H1 (cell line): ENCODE measurements around the gene KRT4. TPM values are rescaled to one million over a fixed set of nuclear protein-coding genes. Genes with fewer than 3 reads are reported as not detected.
A peak's percentile ranks its signal among the peaks of the same experiment; 100 is the strongest.

Source experiments
- CTCF ChIA-PET: fragments of 300-600 bp; sonication (Branson Sonifier 250); formaldehyde crosslinking; loops from one replicate; lab custom pipeline; 2021; ENCODE audit not compliant: partially characterized antibody; lab: Charles Lee
- POLR2A ChIA-PET: fragments of 300-600 bp; sonication (Branson Sonifier 250); formaldehyde crosslinking; loops from one replicate; lab custom pipeline; 2021; ENCODE audit warnings: inconsistent platforms; ENCODE audit not compliant: partially characterized antibody; lab: Charles Lee
- DNase-seq, 2 experiments: peaks; one replicate each; pipeline versions ENCODE4 v3.0.0 to v3.0.0-alpha.2; 2010 to 2022; ENCODE audit warnings: low spot score in 2 of 2, low read depth in 1 of 2, mixed read lengths in 1 of 2
- FAIRE-seq: peaks from 2 replicates; lab custom pipeline; 2011; peaks lifted over from hg19 to GRCh38; lab: Jason Lieb, UNC
- H2AFZ ChIP-seq: 2 replicates; pipeline ENCODE4 v1.8.1; 2012; ENCODE audit warnings: low read length, inconsistent platforms
- H2AK5ac ChIP-seq: 2 replicates; pipeline ENCODE4 v1.6.1; 2013; ENCODE audit warnings: low read depth, low read length
- H2BK120ac ChIP-seq: replicated peaks from 2 replicates; pipeline ENCODE3; 2013; ENCODE audit warnings: low read depth, low read length, inconsistent platforms
- H2BK12ac ChIP-seq: 2 replicates; pipeline ENCODE4 v1.6.1; 2013; ENCODE audit warnings: low read depth, low read length
- H2BK15ac ChIP-seq: 2 replicates; pipeline ENCODE4 v1.6.1; 2013; ENCODE audit warnings: low read length
- H2BK20ac ChIP-seq: 2 replicates; pipeline ENCODE4 v1.6.1; 2013; ENCODE audit warnings: low read length
- H2BK5ac ChIP-seq: 2 replicates; pipeline ENCODE4 v1.6.1; 2013; ENCODE audit warnings: low read depth, low read length
- H3K14ac ChIP-seq: 2 replicates; pipeline ENCODE4 v1.6.1; 2013; ENCODE audit warnings: inconsistent platforms; ENCODE audit not compliant: insufficient read length
- H3K18ac ChIP-seq: 2 replicates; pipeline ENCODE4 v1.6.1; 2013; ENCODE audit warnings: low read length; ENCODE audit errors: extremely low read depth
- H3K23ac ChIP-seq: 2 replicates; pipeline ENCODE4 v1.6.1; 2013; ENCODE audit warnings: inconsistent platforms; ENCODE audit not compliant: insufficient read length
- H3K23me2 ChIP-seq: 2 replicates; pipeline ENCODE4 v1.6.1; 2013; ENCODE audit warnings: low read depth, low read length
- H3K27ac ChIP-seq: 2 replicates; pipeline ENCODE4 v1.6.1; 2011; ENCODE audit warnings: low read depth, low read length, inconsistent platforms
- H3K27me3 ChIP-seq, 4 experiments: replicated peaks in 1 of 4; 1 replicate in 1 of 4; 2 replicates in 3 of 4; pipeline versions ENCODE4 v1.6.1 to v1.8.1; 2011 to 2013; ENCODE audit warnings: low read length in 3 of 4, mild to moderate bottlenecking in 3 of 4, inconsistent platforms in 2 of 4, mixed read lengths in 2 of 4, moderate library complexity in 1 of 4; ENCODE audit not compliant: control insufficient read depth in 3 of 4, insufficient read depth in 3 of 4; ENCODE audit errors: extremely low read depth in 1 of 4
- H3K36me3 ChIP-seq, 4 experiments: 2 replicates each; pipeline versions ENCODE4 v1.6.1 to v1.8.1; 2011 to 2013; ENCODE audit warnings: mild to moderate bottlenecking in 4 of 4, low read length in 3 of 4, moderate library complexity in 2 of 4, control low read depth in 1 of 4, inconsistent platforms in 1 of 4; ENCODE audit not compliant: insufficient read depth in 4 of 4, control insufficient read depth in 2 of 4
- H3K4ac ChIP-seq: replicated peaks from 2 replicates; pipeline ENCODE3; 2013; ENCODE audit warnings: low read length, low read depth, mixed read lengths, inconsistent platforms; ENCODE audit not compliant: insufficient read length
- H3K4me1 ChIP-seq, 4 experiments: replicated peaks in 1 of 4; 1 replicate in 1 of 4; 2 replicates in 3 of 4; pipeline versions ENCODE4 v1.6.1 to v1.8.1; 2011 to 2013; ENCODE audit warnings: low read length in 3 of 4, inconsistent platforms in 2 of 4, mixed read lengths in 1 of 4; ENCODE audit not compliant: insufficient read depth in 4 of 4, control insufficient read depth in 3 of 4
- H3K4me2 ChIP-seq, 2 experiments: 2 replicates each; pipeline versions ENCODE4 v1.6.1 to v1.8.1; 2011 to 2013; ENCODE audit warnings: low read depth in 2 of 2, low read length in 2 of 2, control low read depth in 1 of 2, inconsistent platforms in 1 of 2, mild to moderate bottlenecking in 1 of 2; ENCODE audit not compliant: insufficient read depth in 1 of 2
- H3K4me3 ChIP-seq, 4 experiments: fragments of 200-600, 300-600 bp in 1 of 4; sonication (generic), shearing (Covaris generic), sonication (Bioruptor Twin) in 1 of 4; 2 replicates each; pipeline versions ENCODE4 v1.5.1 to v1.8.1; 2011 to 2016; ENCODE audit warnings: low read length in 4 of 4, low read depth in 3 of 4, control low read depth in 2 of 4, inconsistent platforms in 2 of 4, mild to moderate bottlenecking in 2 of 4, mixed read lengths in 1 of 4, moderate library complexity in 1 of 4; ENCODE audit not compliant: insufficient read depth in 2 of 4; ENCODE audit errors: extremely low read depth in 1 of 4
- H3K56ac ChIP-seq: replicated peaks from 2 replicates; pipeline ENCODE3; 2013; ENCODE audit warnings: low read depth, mild to moderate bottlenecking, mixed read lengths, low read length, inconsistent platforms; ENCODE audit not compliant: insufficient read length
- H3K79me1 ChIP-seq: 2 replicates; pipeline ENCODE4 v1.6.1; 2013; ENCODE audit warnings: low read depth, low read length, control low read depth
- H3K79me2 ChIP-seq, 2 experiments: 2 replicates each; pipeline versions ENCODE4 v1.6.1 to v1.8.1; 2012 to 2013; ENCODE audit warnings: low read length in 2 of 2, mild to moderate bottlenecking in 2 of 2, inconsistent platforms in 1 of 2; ENCODE audit not compliant: insufficient read depth in 2 of 2, control insufficient read depth in 1 of 2
- H3K9ac ChIP-seq, 4 experiments: replicated peaks in 1 of 4; 1 replicate in 1 of 4; 2 replicates in 3 of 4; pipeline versions ENCODE4 v1.6.1 to v1.8.1; 2011 to 2013; ENCODE audit warnings: low read depth in 3 of 4, low read length in 3 of 4, control low read depth in 2 of 4, mild to moderate bottlenecking in 2 of 4, moderate library complexity in 2 of 4, inconsistent platforms in 1 of 4; ENCODE audit errors: extremely low read depth in 1 of 4
- H3K9me3 ChIP-seq, 2 experiments: 2 replicates each; pipeline versions ENCODE4 v1.6.1 to v1.8.1; 2012 to 2013; ENCODE audit warnings: mild to moderate bottlenecking in 2 of 2, moderate library complexity in 2 of 2, control low read depth in 1 of 2, inconsistent platforms in 1 of 2, low read depth in 1 of 2, low read length in 1 of 2, mixed read lengths in 1 of 2; ENCODE audit not compliant: insufficient read depth in 2 of 2
- H4K20me1 ChIP-seq, 2 experiments: replicated peaks in 1 of 2; 2 replicates each; pipeline versions ENCODE3 to v1.8.1; 2011 to 2013; ENCODE audit warnings: inconsistent platforms in 2 of 2, low read length in 2 of 2, mild to moderate bottlenecking in 1 of 2; ENCODE audit not compliant: insufficient read depth in 2 of 2, control insufficient read depth in 1 of 2
- H4K5ac ChIP-seq: 2 replicates; pipeline ENCODE4 v1.6.1; 2013; ENCODE audit warnings: low read length, low read depth, mixed read lengths, inconsistent platforms; ENCODE audit not compliant: insufficient read length
- H4K8ac ChIP-seq: 2 replicates; pipeline ENCODE4 v1.8.0; 2013; ENCODE audit warnings: mild to moderate bottlenecking, moderate library complexity, low read length, inconsistent platforms; ENCODE audit not compliant: insufficient read depth; ENCODE audit errors: extremely low read depth
- H4K91ac ChIP-seq: replicated peaks from 2 replicates; pipeline ENCODE3; 2013; ENCODE audit warnings: low read length, mixed read lengths, inconsistent platforms; ENCODE audit not compliant: insufficient read length
- GTF2F1 ChIP-seq: IDR thresholded peaks from 2 replicates; pipeline ENCODE4 v1.6.1; 2012; ENCODE audit warnings: low read depth, low read length, improper control_type of control experiment, borderline replicate concordance
- HDAC6 ChIP-seq: IDR thresholded peaks from one replicate; pipeline ENCODE4 v1.7.1; 2012; ENCODE audit warnings: low read depth, mild to moderate bottlenecking, inconsistent platforms, low read length, moderate library complexity
- KDM4A ChIP-seq: IDR thresholded peaks from one replicate; pipeline ENCODE4 v1.7.1; 2012; ENCODE audit warnings: low read depth, mild to moderate bottlenecking, moderate library complexity, low read length, inconsistent platforms; ENCODE audit not compliant: severe bottlenecking
- SIN3A ChIP-seq, 2 experiments: IDR thresholded peaks in 1 of 2; conservative IDR thresholded peaks in 1 of 2; 2 replicates each; pipeline ENCODE4 v1.6.1; 2011 to 2012; ENCODE audit warnings: low read length in 2 of 2, improper control_type of control experiment in 1 of 2, low read depth in 1 of 2, mild to moderate bottlenecking in 1 of 2
- SIRT6 ChIP-seq: IDR thresholded peaks from one replicate; pipeline ENCODE4 v1.7.1; 2012; ENCODE audit warnings: low read length, inconsistent platforms
- WGBS, 2 experiments: shearing (Covaris generic) in 1 of 2; methylation state at CpG; one replicate each; pipeline versions ENCODE4 v1.1.6 to v1.1.7; 2013 to 2015; ENCODE audit warnings: low lambda C conversion rate in 2 of 2, mixed read lengths in 2 of 2, inconsistent platforms in 1 of 2, low coverage in 1 of 2, missing lambda C conversion rate in 1 of 2; ENCODE audit not compliant: insufficient replicate concordance in 2 of 2, insufficient coverage in 1 of 2, insufficient read length in 1 of 2; ENCODE audit errors: extremely low coverage in 1 of 2, missing lambda C conversion rate in 1 of 2; 5-methylcytosine and 5-hydroxymethylcytosine counted together
- polyA plus RNA-seq, 7 experiments: library from polyadenylated mRNA; depleted of rRNA in 3 of 7; stranded (reverse) in 5 of 7; unstranded in 2 of 7; fragments of >200 nt in 5 of 7; fragments of 200-250 nt in 2 of 7; gene quantifications; 1 replicate in 5 of 7; 2 replicates in 1 of 7; 4 replicates in 1 of 7; pipeline versions ENCODE4 v1.2.1 to v1.2.3, GENCODE V29; 2011 to 2013; ENCODE audit warnings: missing spikeins in 2 of 7, mixed read lengths in 2 of 7
- total RNA-seq: library from RNA; stranded (reverse); fragmentation: NEBNext Ultra II Directional; extraction: Animal tissue kit (Norgen Biotek cat#: 25700); gene quantifications from 2 replicates; pipeline ENCODE4 v1.2.1, GENCODE V29; 2021
- TF ChIP-seq, protein P1 (sequence below): IDR thresholded peaks from 2 replicates; pipeline ENCODE4 v1.6.1; 2012; ENCODE audit warnings: low read length, inconsistent platforms

KRT4 gene
- total and polyA plus RNA-seq, 2 of the 8 experiments (the other 6 are each of a cell fraction or from before 2014, with no cell fraction given) = not detected

DNA sequence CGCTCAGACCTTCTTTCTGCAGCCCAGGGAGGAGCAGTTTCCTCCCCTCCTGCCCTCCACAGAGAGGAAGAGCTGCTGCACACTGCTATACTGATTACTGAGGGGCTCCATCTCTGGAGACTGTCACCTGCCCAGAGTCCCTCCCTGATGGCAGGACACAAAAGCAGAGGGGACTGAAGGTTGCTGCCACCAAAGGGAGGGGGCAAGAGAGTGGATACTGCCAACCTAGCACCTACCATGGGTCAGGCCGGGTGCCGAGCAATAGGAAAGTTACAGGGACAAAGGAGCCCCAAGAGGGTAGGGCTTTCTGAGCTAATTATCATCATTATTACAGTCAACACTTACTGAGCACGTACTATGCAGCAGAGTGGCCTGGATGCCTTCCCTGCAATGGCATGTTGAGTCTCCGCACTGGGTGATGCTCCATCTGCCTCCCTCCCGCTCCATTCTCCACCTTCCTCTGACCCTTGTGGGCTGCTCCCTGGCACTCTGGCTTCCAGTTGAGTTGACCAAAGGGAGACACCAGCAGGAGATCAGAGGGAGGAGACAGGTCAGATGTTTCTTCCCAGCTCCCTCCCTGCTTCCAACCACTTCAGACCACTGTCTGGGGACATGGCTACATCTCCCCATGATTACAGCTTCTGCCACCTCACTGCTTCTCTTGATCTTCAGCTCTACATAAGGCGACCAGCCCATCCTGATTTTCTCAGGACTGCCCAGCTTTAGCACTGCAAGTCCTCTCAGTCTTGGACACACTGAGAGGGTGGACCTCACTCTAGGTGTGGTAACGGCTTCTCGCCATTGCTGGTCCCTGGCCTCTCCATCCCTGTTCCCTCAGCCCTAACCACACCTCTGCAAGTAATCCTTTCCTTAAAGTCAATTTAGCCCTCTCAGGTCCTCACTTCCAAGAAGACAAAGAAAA lies 22.8 kb upstream of the KRT4 start:
- WGBS, 2 experiments = 85% methylated on average over 9 of the region's 9 CpGs; no CpG with 5 or more reads in 1 of the 2 experiments
- no peak for FAIRE-seq
- TF ChIP-seq, protein P1, sequence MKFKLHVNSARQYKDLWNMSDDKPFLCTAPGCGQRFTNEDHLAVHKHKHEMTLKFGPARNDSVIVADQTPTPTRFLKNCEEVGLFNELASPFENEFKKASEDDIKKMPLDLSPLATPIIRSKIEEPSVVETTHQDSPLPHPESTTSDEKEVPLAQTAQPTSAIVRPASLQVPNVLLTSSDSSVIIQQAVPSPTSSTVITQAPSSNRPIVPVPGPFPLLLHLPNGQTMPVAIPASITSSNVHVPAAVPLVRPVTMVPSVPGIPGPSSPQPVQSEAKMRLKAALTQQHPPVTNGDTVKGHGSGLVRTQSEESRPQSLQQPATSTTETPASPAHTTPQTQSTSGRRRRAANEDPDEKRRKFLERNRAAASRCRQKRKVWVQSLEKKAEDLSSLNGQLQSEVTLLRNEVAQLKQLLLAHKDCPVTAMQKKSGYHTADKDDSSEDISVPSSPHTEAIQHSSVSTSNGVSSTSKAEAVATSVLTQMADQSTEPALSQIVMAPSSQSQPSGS = no peak
- TF ChIP-seq GTF2F1 (no peak), SIN3A (conservative IDR thresholded peaks at IDR 0.05 in 1 of 2, IDR thresholded peaks at IDR 0.05 in 1 of 2; ENCODE audit: low read depth in 1 of 2, low read length in 2 of 2) (no peak), KDM4A (no peak), SIRT6 (no peak), HDAC6 (no peak)

More for the DNA sequence above, 22.8 kb upstream of the KRT4 start:
- no peak overlapping the region for H3K4me3 ChIP-seq
- H3K9ac ChIP-seq = no peak overlapping the region
- no peak overlapping the region; the same call in 1 of the 2 replicates for H2AK5ac ChIP-seq
- no peaks in the 10 kb centered on the region for H3K4me1 ChIP-seq
- no peak for DNase-seq
- H3K79me1 ChIP-seq = no peaks in the 10 kb centered on the region
- peaks cover 0 to 2% (median 0%) of the 10 kb centered on the region in 4 experiments; a peak in 1 of 7 replicates for H3K27me3 ChIP-seq
- H4K91ac ChIP-seq = no peak overlapping the region
- H2BK15ac ChIP-seq = 0 out of 2 replicates have a peak overlapping the region, but pooled peaks have one; percentile 16
- no peak overlapping the region; the same call in 1 of the 2 replicates for H2BK5ac ChIP-seq
- H3K4me2 ChIP-seq = no peak overlapping the region
- ChIA-PET CTCF (interaction anchor here (0.6 kb wide), 1 partner anchor 189 kb away, joined by 3 read pairs; no protein-coding TSS in a partner anchor), POLR2A (no interaction called here)
- H2BK12ac ChIP-seq = no peak overlapping the region
- no peak overlapping the region for H2BK120ac ChIP-seq
- H3K27ac ChIP-seq = no peak overlapping the region
- no peaks in the 10 kb centered on the region for H3K36me3 ChIP-seq
- no peaks in the 10 kb centered on the region for H3K79me2 ChIP-seq
- H2BK20ac ChIP-seq = no peak overlapping the region
- no peak overlapping the region for H3K18ac ChIP-seq
- no peaks in the 10 kb centered on the region for H3K9me3 ChIP-seq
- H2AFZ ChIP-seq = no peak overlapping the region
- no peaks in the 10 kb centered on the region for H3K23me2 ChIP-seq
- no peaks in the 10 kb centered on the region for H4K20me1 ChIP-seq
- no peak overlapping the region for H4K5ac ChIP-seq
- H3K14ac ChIP-seq = no peak overlapping the region
- H3K4ac ChIP-seq = no peak overlapping the region
- H4K8ac ChIP-seq = no peak overlapping the region
- H3K56ac ChIP-seq = no peak overlapping the region
- H3K23ac ChIP-seq = no peak overlapping the region
